OCI-LY3 (cell line): Measurements from ENCODE around the gene CSRNP3.

Experiments
- EZH2phosphoT487 ChIP-seq: fragments of 200-600 bp; shearing (Covaris generic); IDR thresholded peaks from 2 replicates; pipeline ENCODE4 v1.6.1; 2018; ENCODE audit warnings: antibody characterized with exemption, mixed run types, low read depth
- TF ChIP-seq, protein P1 (sequence below): fragments of 200-600, 300-600 bp; sonication (generic); IDR thresholded peaks from 2 replicates; pipeline ENCODE4 v1.5.1; 2014; ENCODE audit warnings: antibody characterized with exemption, low read length, low read depth

DNA sequence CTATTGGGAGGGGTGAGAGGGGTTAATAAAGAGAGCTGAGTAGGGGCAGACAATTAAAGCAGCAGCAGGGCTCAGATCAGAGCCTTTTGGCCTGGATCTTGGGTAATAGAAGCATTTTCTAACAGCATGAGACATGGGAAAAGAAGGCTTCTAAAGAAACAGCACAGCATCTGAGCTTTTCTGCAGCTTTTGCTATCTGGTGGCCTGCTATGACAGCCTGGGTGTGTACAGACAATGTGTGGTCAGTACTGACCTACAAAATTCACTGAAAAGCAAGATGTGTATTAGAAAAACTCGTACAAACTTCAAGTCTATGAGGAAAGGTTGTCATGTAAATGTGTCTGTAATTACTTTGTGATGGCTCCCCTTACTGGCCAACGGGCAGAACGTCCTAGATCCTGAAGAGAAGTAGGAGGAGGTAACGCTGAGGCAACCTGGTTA lies 229.0 kb downstream of the CSRNP3 start:
- TF ChIP-seq, protein P1, sequence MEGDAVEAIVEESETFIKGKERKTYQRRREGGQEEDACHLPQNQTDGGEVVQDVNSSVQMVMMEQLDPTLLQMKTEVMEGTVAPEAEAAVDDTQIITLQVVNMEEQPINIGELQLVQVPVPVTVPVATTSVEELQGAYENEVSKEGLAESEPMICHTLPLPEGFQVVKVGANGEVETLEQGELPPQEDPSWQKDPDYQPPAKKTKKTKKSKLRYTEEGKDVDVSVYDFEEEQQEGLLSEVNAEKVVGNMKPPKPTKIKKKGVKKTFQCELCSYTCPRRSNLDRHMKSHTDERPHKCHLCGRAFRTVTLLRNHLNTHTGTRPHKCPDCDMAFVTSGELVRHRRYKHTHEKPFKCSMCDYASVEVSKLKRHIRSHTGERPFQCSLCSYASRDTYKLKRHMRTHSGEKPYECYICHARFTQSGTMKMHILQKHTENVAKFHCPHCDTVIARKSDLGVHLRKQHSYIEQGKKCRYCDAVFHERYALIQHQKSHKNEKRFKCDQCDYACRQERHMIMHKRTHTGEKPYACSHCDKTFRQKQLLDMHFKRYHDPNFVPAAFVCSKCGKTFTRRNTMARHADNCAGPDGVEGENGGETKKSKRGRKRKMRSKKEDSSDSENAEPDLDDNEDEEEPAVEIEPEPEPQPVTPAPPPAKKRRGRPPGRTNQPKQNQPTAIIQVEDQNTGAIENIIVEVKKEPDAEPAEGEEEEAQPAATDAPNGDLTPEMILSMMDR: peak; percentile 66
- TF ChIP-seq EZH2phosphoT487: no peak
